Heart right ventricle (tissue), 16 donors: ENCODE data around the gene ANO7. TPM values are rescaled to one million over a fixed set of nuclear protein-coding genes. Genes with fewer than 3 reads are reported as not detected.

ENCODE experiments used
- ATAC-seq, 8 donors: fragments of 200-7000 bp; cut with Tn5 transposase; one replicate each; pipeline ENCODE4 v1.9.1; 2020; ENCODE audit warnings: mild to moderate bottlenecking in 8 of 8, moderate library complexity in 8 of 8, moderate number of reproducible peaks in 1 of 8
- DNase-seq, 2 donors: peaks; one replicate each; pipeline ENCODE4 v3.0.0-alpha.2; 2020
- H3K27ac ChIP-seq, 10 donors: fragments of 200-600 bp; sonication (generic) in 2 of 10; one replicate each; pipeline versions ENCODE4 v1.5.0 to v1.8.0; 2020 to 2022; ENCODE audit warnings: mild to moderate bottlenecking in 3 of 10
- H3K27me3 ChIP-seq, 7 donors: fragments of 200-600 bp; one replicate each; pipeline ENCODE4 v1.8.0; 2021 to 2022; ENCODE audit warnings: mild to moderate bottlenecking in 2 of 7
- H3K36me3 ChIP-seq, 9 donors: fragments of 200-600 bp; sonication (generic) in 1 of 9; one replicate each; pipeline versions ENCODE4 v1.5.0 to v1.8.0; 2020 to 2022; ENCODE audit warnings: mild to moderate bottlenecking in 2 of 9
- H3K4me1 ChIP-seq, 9 donors: fragments of 200-600 bp; sonication (generic) in 1 of 9; one replicate each; pipeline versions ENCODE4 v1.5.0 to v1.8.0; 2020 to 2022; ENCODE audit warnings: mild to moderate bottlenecking in 4 of 9
- H3K4me3 ChIP-seq, 10 donors: fragments of 200-600 bp; sonication (generic) in 2 of 10; one replicate each; pipeline versions ENCODE4 v1.5.0 to v1.8.0; 2020 to 2022; ENCODE audit warnings: mild to moderate bottlenecking in 7 of 10, moderate library complexity in 2 of 10
- H3K9me3 ChIP-seq, 11 donors: fragments of 200-600 bp in 10 of 11; sonication (generic) in 2 of 11; one replicate each; pipeline versions ENCODE4 v1.5.0 to v1.8.0; 2013 to 2022; ENCODE audit warnings: mild to moderate bottlenecking in 2 of 11, control low read depth in 1 of 11, moderate library complexity in 1 of 11
- WGBS, 2 donors: extraction: QIAGEN DNeasy Blood & Tissue Kit; methylation state at CpG; one replicate each; pipeline ENCODE4 v1.1.7; 2013; ENCODE audit warnings: inconsistent platforms in 1 of 2; 5-methylcytosine and 5-hydroxymethylcytosine counted together
- intact Hi-C, 10 donors: fragments of 100-400 bp; cut with DNase I; formaldehyde crosslinking; loops; one replicate each; pipeline versions ENCODE4 v1.11.1 to v1.14.2; 2022
- polyA plus RNA-seq, 2 donors: library from polyadenylated mRNA; stranded (reverse); fragments of 200-250 nt; gene quantifications; one replicate each; pipeline ENCODE4 v1.2.3, GENCODE V29; 2013
- total RNA-seq, 10 donors: library from RNA; stranded (reverse); fragmentation: NEBNext Ultra II Directional in 3 of 10; extraction: Animal tissue kit (Norgen Biotek cat#: 25700) in 3 of 10; gene quantifications; one replicate each; pipeline versions ENCODE4 v1.2.1 to v1.2.4, GENCODE V29; 2021 to 2023
- TF ChIP-seq, protein P1 (sequence below), 9 donors: fragments of 200-600 bp; sonication (generic) in 2 of 9; IDR thresholded peaks; one replicate each; pipeline versions ENCODE4 v1.5.0 to v1.8.0; 2021 to 2022; ENCODE audit warnings: antibody characterized with exemption in 9 of 9, mild to moderate bottlenecking in 5 of 9, moderate library complexity in 1 of 9
- donor health status: Arrhythmogenic right ventricular cardiomyopathy.
- donor health status: ischemic (EF 13 %, LVEDD 7.1; RV severe dilation, severe dysfunction).
- donor health status: healthy with polysubstance abuse.
- donor health status: DM: no; HTN: yes; CAD: no.
- donor health status: DM: no; HTN: no; CAD: no.
- donor health status: ischemic (EF 25% LVEDD 6.9; RV normal size, moderate dysfunction).
- donor health status: ischemic (EF 25% LVEDD 5.7; RV mildly dilated, moderate dysfunction).
- donor health status: healthy.
- donor health status: DM: yes; HTN: yes; CAD: no.
- donor health status: Ischemic cardiomyopathy.
- donor health status: ischemic (EF 35%, LVEDD 5.7; RV mildly dilated, moderate dysfunction).
- donor health status: nonischemic (EF 11% LVEDD 7.7; RV severe dilation, severe dysfunction).
- donor health status: DM: yes; HTN: yes; CAD: no.
- donor health status: PGD.
- donor health status: ischemic (EF 29% LVEDD 5.4; RV normal size, mild dysfunction).
- donor health status: nonischemic (EF 23%, LVEDD 6.1; RV moderate dilation, normal function).

ANO7 gene
- total and polyA plus RNA-seq, 12 donors = 0.61 to 3.0 (median 1.6) TPM

DNA sequence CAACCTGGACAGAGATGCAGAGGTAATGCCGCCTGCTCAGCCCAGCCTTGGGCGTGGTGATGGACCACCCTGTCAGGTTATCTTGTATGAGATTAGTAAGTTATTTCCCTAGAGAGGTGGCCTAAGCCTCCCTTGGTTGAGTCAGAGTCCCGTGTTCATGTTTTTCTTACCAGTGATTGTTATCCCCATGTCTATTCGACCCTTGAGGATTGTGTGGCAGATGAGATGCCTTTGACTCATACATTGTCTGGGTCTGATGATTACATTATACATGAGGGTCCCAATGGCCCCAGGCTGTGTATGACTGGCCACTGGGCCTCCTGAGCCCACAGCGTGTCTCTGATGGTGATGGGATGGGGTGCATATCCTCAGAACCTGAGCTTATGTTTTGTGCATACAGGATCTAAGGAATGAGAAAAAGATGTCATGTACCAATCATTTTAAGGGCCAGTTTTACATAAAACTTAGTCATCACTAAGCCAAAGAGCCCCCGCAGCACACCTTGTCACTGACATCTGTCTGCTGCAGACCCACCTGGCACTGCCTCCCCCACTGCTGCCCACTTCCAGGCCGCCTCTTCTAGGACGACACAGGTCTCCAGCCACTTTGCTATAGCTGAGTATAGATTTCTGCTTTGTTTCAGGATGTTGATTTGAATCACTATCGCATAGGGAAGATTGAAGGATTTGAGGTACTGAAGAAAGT lies 30.5 kb upstream of the ANO7 start:
- no peaks in the 10 kb centered on the region for H3K9me3 ChIP-seq
- ATAC-seq = no peak
- no peaks in the 10 kb centered on the region for H3K27me3 ChIP-seq
- TF ChIP-seq, protein P1, sequence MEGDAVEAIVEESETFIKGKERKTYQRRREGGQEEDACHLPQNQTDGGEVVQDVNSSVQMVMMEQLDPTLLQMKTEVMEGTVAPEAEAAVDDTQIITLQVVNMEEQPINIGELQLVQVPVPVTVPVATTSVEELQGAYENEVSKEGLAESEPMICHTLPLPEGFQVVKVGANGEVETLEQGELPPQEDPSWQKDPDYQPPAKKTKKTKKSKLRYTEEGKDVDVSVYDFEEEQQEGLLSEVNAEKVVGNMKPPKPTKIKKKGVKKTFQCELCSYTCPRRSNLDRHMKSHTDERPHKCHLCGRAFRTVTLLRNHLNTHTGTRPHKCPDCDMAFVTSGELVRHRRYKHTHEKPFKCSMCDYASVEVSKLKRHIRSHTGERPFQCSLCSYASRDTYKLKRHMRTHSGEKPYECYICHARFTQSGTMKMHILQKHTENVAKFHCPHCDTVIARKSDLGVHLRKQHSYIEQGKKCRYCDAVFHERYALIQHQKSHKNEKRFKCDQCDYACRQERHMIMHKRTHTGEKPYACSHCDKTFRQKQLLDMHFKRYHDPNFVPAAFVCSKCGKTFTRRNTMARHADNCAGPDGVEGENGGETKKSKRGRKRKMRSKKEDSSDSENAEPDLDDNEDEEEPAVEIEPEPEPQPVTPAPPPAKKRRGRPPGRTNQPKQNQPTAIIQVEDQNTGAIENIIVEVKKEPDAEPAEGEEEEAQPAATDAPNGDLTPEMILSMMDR (IDR thresholded peaks at IDR 0.05) = no peak
- H3K4me3 ChIP-seq = no peak overlapping the region
- DNase-seq = no peak
- WGBS, 2 donors = 90 to 95% methylated on average over 9 of the region's 9 CpGs
- intact Hi-C loops = loop anchor here in 2 of 10 donors (5.0 to 10.0 kb wide), 2 partner anchors 64 to 187 kb away; no protein-coding TSS in a partner anchor
- peaks cover 0 to 74% (median 39%) of the 10 kb centered on the region in 9 donors for H3K36me3 ChIP-seq
- H3K27ac ChIP-seq = no peak overlapping the region
- peaks cover 8 to 24% (median 16%) of the 10 kb centered on the region in 9 donors for H3K4me1 ChIP-seq

- DNase-seq (no peak), ATAC-seq (no peak)
- H3K36me3 ChIP-seq = peaks cover 0 to 77% (median 39%) of the 10 kb centered on the region in 9 donors
- WGBS, 2 donors = 89% methylated on average over 8 of the region's 8 CpGs
- H3K4me1 ChIP-seq = peaks cover 9 to 24% (median 16%) of the 10 kb centered on the region in 9 donors
- H3K9me3 ChIP-seq = no peaks in the 10 kb centered on the region
- no peak overlapping the region for H3K4me3 ChIP-seq
- no peaks in the 10 kb centered on the region for H3K27me3 ChIP-seq
- no peak overlapping the region for H3K27ac ChIP-seq
- intact Hi-C loops = loop anchor here in 2 of 10 donors (5.0 to 10.0 kb wide), 2 partner anchors 64 to 186 kb away; no protein-coding TSS in a partner anchor
- TF ChIP-seq, protein P1 (IDR thresholded peaks at IDR 0.05) = no peak
Observed at GRCh38 chr2:241158546-241158900, 30.0 kb upstream of the ANO7 start.

DNA sequence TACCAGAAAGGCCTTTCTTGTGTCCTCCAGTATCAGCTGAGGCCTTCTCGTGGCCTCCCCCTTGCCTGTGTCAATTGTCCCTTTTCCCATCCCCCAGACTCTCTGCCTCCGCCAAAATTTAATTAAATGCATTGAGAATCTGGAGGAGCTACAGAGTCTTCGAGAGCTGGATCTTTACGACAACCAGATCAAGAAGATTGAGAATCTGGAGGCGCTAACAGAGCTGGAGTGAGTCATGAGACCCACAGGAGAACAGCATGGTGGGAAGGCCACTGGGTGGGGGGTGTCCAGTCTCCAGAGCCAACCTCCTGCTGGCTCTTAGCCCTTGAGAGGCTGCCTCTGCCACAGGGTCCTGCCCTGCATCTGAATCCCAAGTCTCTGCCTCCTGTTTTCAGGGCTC lies 29.4 kb upstream of the ANO7 start:
- Histone ChIP-seq H3K27ac (no peak overlapping the region), H3K4me3 (no peak overlapping the region), H3K4me1 (peaks cover 9 to 24% (median 16%) of the 10 kb centered on the region in 9 donors), H3K36me3 (peaks cover 0 to 78% (median 41%) of the 10 kb centered on the region in 9 donors), H3K9me3 (no peaks in the 10 kb centered on the region), H3K27me3 (no peaks in the 10 kb centered on the region)
- TF ChIP-seq, protein P1 (IDR thresholded peaks at IDR 0.05) = no peak
- DNase-seq = no peak
- no peak for ATAC-seq
- intact Hi-C loops = loop anchor here in 2 of 10 donors (5.0 to 10.0 kb wide), 2 partner anchors 63 to 186 kb away; no protein-coding TSS in a partner anchor
- 95% methylated on average over 5 of the region's 5 CpGs for WGBS, 2 donors

DNA sequence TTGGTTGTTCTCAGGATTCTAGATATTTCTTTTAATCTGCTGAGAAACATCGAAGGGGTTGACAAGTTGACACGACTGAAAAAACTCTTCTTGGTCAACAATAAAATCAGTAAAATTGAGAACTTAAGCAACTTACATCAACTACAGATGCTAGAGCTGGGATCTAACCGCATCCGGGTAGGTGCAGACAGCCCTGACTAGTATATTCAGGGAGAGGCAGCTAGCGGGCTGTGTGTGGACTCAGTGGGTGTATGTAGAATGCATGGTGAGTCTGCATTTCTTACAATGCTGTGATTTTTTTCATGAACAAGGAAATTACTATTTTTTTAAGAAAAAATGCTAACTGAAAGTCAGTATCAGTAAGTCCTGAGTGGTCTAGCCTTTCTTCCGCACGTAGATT lies 28.2 kb upstream of the ANO7 start:
- no peak for DNase-seq
- Histone ChIP-seq H3K27me3 (no peaks in the 10 kb centered on the region), H3K4me3 (no peak overlapping the region), H3K27ac (no peak overlapping the region), H3K4me1 (peaks cover 9 to 24% (median 16%) of the 10 kb centered on the region in 9 donors), H3K9me3 (no peaks in the 10 kb centered on the region), H3K36me3 (peaks cover 0 to 78% (median 45%) of the 10 kb centered on the region in 9 donors)
- 98 to 99% methylated on average over 7 of the region's 7 CpGs for WGBS, 2 donors
- TF ChIP-seq, protein P1 (IDR thresholded peaks at IDR 0.05) = no peak
- intact Hi-C loops = no loop called here
- no peak for ATAC-seq
